Stimulated activated naive B cell treated with anti-CD40 and anti-IgM and Interleukin-4, amounts not matched to agents 10 μg/mL and 1 μg/mL and 100 μg/mL, for 72 hours (primary cell): ENCODE results near the gene NID1.
A peak's percentile ranks its signal among the peaks of the same experiment; 100 is the strongest.

Experiments
- ATAC-seq, 2 donors: fragments of 150-1000 bp; cut with Tn5 transposase; replicated peaks; 2 replicates each; pipeline ENCODE4 v1.10.0; 2021; ENCODE audit warnings: moderate library complexity in 1 of 2
- DNase-seq: peaks from one replicate; pipeline ENCODE4 v3.0.0; 2021
- H3K27ac Mint-ChIP-seq: one replicate; pipeline ENCODE4 v1.8.0; 2022; ENCODE audit warnings: mild to moderate bottlenecking, mixed read lengths
- H3K27me3 Mint-ChIP-seq, 2 donors: one replicate each; pipeline ENCODE4 v1.8.0; 2022; ENCODE audit warnings: mixed read lengths in 2 of 2
- H3K36me3 Mint-ChIP-seq, 2 donors: one replicate each; pipeline ENCODE4 v1.8.0; 2022; ENCODE audit warnings: mixed read lengths in 2 of 2, mild to moderate bottlenecking in 1 of 2
- H3K4me1 Mint-ChIP-seq, 2 donors: one replicate each; pipeline ENCODE4 v1.8.0; 2022; ENCODE audit warnings: mixed read lengths in 2 of 2, mild to moderate bottlenecking in 1 of 2
- H3K4me3 Mint-ChIP-seq, 2 donors: one replicate each; pipeline ENCODE4 v1.8.0; 2022; ENCODE audit warnings: mild to moderate bottlenecking in 2 of 2, mixed read lengths in 2 of 2, moderate library complexity in 1 of 2
- H3K9me3 Mint-ChIP-seq, 2 donors: one replicate each; pipeline ENCODE4 v1.8.0; 2022; ENCODE audit warnings: mixed read lengths in 2 of 2, mild to moderate bottlenecking in 1 of 2

The NID1 gene

DNA sequence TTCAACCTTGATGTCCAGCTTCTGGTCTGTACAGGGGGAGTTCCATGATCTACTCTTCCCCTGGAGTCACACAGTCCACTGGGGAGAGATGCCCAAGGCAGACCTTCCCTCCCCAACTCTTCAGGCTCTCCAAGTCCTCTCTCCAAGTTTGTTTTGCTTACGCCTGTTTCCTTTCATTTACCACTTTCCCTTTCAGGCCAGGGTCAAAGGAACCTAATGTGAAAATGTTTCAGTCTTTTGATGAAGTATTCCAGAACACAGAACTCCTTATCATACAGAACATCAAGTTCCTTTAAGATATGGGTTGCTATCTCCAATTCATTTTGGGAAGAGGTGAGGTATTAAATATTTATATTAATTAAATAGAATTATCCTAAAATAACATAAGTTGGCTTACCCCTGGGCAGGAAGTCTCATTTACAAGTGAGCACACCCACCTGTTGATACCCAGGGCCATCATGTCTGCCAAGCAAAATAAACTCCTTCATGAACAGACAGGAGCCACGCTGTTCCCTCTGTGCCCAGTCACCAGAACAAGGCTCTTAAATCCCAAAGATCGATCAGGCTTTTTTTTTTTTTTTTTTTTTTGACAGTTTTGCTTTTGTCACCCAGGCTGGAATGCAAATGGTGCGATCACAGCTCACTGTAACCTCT is 116.0 kb downstream of the NID1 start:
- DNase-seq (no peak), ATAC-seq (no peak)
- Mint-ChIP-seq H3K27me3 (no peaks in the 10 kb centered on the region), H3K36me3 (peaks cover 0 to 2% of the 10 kb centered on the region in 2 donors), H3K4me1 (peaks cover 63 to 93% of the 10 kb centered on the region in 2 donors), H3K4me3 (no peak overlapping the region), H3K9me3 (no peaks in the 10 kb centered on the region), H3K27ac (peak overlapping the region; percentile 79)

DNA sequence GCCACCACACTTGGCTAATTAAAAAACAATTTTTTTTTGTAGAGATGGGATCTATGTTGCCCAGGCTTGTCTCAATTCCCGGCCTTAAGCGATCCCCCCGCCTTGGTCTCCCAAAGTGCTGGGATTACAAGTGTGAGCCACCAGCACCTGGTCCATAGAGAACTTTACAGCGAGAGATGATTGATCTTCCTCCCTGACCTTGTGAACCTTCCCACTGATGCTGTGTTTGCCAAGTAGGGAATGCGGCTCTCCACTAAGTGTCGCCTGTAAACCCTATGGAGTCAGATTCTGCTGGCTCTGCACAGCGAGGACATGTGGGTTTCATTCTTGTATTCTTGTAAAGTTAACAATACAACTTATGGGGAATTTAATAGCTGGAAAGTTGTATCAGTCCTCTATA is 116.9 kb downstream of the NID1 start:
- Mint-ChIP-seq H3K9me3 (no peaks in the 10 kb centered on the region), H3K27me3 (no peaks in the 10 kb centered on the region), H3K4me1 (peaks cover 60 to 84% of the 10 kb centered on the region in 2 donors), H3K27ac (no peak overlapping the region), H3K36me3 (peaks cover 2 to 3% of the 10 kb centered on the region in 2 donors), H3K4me3 (no peak overlapping the region)
- DNase-seq (no peak), ATAC-seq (no peak)

DNA sequence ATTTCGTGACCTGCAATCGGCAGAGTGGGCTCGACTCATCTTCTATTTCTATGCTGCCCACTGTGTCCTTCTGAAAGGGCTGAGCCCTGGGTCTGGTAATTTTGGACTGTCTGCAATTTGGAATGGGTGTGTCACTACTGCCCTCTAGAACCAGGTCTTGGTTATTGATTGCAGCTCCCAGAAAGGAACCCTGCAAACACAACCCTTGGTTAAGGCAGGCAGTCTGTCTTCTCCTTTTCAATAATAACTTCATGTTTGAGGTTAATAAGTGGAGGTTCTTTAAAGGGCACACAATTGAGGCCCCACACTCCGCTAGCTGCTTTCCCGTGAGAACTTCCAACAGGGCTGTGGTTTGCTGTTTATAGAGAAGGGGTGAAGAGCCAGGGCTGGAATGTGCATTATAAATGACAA is 118.3 kb downstream of the NID1 start:
- ATAC-seq (peak; percentile 78 to 82), DNase-seq (no peak)
- no peaks in the 10 kb centered on the region for H3K27me3 Mint-ChIP-seq
- peaks cover 59 to 83% of the 10 kb centered on the region in 2 donors for H3K4me1 Mint-ChIP-seq
- H3K36me3 Mint-ChIP-seq: peaks cover 4 to 7% of the 10 kb centered on the region in 2 donors
- peak overlapping the region; percentile 69 for H3K27ac Mint-ChIP-seq
- no peaks in the 10 kb centered on the region for H3K9me3 Mint-ChIP-seq
- peak overlapping the region in 1 of 2 donors; percentile 21 for H3K4me3 Mint-ChIP-seq

DNA sequence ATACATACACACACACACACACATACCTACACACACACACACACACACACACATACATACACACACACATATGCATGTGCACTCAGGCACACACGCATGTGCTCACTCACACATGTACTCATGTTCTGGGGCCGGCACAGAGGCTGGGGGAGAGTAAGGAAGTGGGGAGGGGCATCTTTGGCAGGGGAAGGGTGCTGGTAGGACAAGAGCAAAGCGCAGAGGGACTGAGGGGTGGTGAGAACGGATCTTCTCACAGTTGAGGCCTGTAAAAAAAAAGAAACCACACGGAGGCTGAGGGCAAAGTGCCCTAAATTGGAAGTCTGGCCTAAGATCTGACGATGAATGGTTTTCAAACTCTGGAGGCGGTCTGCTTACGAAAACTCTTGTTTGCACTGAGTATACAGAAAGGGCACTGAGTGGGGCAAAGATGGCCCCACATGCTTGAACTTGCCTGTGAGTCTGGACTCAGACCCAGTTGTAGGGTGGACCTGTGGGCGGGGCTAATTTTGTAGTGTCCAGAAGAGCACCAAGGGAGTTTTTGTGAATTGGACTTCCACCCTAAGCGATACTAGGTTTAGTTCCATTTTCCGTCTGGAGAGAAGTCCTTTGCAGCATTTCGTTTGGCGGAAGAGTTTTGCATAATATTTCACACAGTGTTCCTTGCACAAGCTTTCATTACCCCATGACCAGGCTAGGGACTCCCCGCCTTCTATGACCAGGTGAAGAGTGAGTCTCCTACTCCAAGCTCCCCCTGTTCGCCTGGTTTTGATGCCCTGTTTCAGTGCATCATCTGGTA is 118.9 kb downstream of the NID1 start:
- ATAC-seq: peak; percentile 82 to 86
- no peak for DNase-seq
- Mint-ChIP-seq H3K36me3 (peaks cover 4 to 7% of the 10 kb centered on the region in 2 donors), H3K4me3 (peak overlapping the region; percentile 8 to 57), H3K4me1 (peaks cover 62 to 83% of the 10 kb centered on the region in 2 donors), H3K27ac (peak overlapping the region; percentile 69), H3K27me3 (no peaks in the 10 kb centered on the region), H3K9me3 (no peaks in the 10 kb centered on the region)

DNA sequence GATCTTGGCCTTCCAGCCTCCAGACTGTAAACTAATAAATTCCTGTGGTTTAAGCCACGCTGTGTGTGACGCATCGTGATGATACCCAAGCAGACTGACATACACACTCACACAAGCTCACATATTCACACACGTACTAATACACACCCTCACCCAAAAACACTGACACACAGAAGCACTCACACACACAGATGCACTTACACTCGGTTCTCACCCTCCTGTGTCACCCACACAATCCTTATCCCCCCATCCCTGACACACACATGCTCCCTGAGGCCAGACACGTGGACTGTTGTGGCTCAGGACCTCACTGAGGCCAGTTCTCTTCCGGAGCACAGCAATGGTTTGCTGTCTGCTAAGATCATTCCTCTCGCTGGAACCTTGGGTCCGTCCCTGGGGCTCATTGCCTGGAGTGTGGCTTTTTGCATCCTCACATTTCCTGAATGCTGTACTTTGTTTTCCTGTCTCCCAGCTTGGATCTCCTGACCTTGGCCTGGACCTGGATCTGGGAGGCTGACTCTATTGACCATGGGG is 121.2 kb downstream of the NID1 start:
- H3K27me3 Mint-ChIP-seq: no peaks in the 10 kb centered on the region

DNA sequence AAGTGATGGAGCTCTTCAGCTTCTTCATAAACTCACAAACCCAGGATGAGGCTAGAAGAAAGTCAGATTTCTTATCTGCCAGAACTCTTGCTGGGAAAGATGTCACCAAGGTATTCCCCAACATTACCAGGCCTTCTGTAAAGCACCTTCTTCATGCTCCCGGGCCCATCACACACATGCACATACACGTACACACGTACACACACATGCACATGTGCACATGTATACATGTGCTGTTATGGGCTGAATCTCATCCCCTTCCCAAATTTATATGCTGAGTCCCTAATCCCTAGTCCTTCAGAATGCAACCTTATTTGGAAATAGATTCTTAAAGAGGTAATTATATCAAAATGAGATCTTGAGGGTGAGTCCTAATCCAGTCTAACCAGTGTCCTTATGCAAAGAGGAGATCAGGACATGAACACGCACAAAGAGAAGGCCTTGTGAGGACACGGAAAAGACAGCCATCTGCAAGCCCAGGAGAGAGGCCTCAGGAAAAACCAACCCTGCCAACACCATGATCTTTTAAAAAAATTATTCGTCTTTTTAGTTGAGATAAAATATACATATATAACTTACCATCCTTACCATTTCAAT is 121.8 kb downstream of the NID1 start:
- peaks cover 63 to 80% of the 10 kb centered on the region in 2 donors for H3K4me1 Mint-ChIP-seq
- H3K9me3 Mint-ChIP-seq: peaks cover 0 to 2% of the 10 kb centered on the region in 2 donors
- ATAC-seq (no peak), DNase-seq (no peak)
- H3K27ac Mint-ChIP-seq: no peak overlapping the region
- H3K27me3 Mint-ChIP-seq: no peaks in the 10 kb centered on the region
- H3K36me3 Mint-ChIP-seq: peaks cover 7 to 11% of the 10 kb centered on the region in 2 donors
- no peak overlapping the region for H3K4me3 Mint-ChIP-seq

More for the DNA sequence above, 121.2 kb downstream of the NID1 start:
- Mint-ChIP-seq H3K4me3 (no peak overlapping the region), H3K27ac (peak overlapping the region; percentile 75), H3K4me1 (peaks cover 63 to 80% of the 10 kb centered on the region in 2 donors), H3K9me3 (peaks cover 0 to 2% of the 10 kb centered on the region in 2 donors), H3K36me3 (peaks cover 7 to 11% of the 10 kb centered on the region in 2 donors)
- DNase-seq (no peak), ATAC-seq (no peak)

DNA sequence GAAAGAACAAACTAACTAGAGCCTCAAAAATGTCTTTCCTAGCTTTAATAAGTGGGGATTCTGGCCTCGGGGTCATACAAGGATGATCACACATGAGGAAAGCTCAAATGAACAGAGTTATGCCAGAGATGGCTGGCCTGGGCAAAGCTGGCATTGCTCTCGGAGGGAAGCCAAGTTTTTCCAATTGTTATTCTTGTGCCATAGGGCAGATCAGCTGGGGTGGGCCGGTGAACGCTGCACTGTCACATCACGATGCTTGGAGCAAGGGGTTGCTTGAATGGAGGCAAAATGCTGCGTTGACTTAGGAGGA is 122.3 kb downstream of the NID1 start:
- peaks cover 7 to 11% of the 10 kb centered on the region in 2 donors for H3K36me3 Mint-ChIP-seq
- peaks cover 62 to 77% of the 10 kb centered on the region in 2 donors for H3K4me1 Mint-ChIP-seq
- H3K4me3 Mint-ChIP-seq: no peak overlapping the region
- no peaks in the 10 kb centered on the region for H3K27me3 Mint-ChIP-seq
- DNase-seq: no peak
- no peak overlapping the region for H3K27ac Mint-ChIP-seq
- no peak for ATAC-seq
- peaks cover 0 to 2% of the 10 kb centered on the region in 2 donors for H3K9me3 Mint-ChIP-seq

DNA sequence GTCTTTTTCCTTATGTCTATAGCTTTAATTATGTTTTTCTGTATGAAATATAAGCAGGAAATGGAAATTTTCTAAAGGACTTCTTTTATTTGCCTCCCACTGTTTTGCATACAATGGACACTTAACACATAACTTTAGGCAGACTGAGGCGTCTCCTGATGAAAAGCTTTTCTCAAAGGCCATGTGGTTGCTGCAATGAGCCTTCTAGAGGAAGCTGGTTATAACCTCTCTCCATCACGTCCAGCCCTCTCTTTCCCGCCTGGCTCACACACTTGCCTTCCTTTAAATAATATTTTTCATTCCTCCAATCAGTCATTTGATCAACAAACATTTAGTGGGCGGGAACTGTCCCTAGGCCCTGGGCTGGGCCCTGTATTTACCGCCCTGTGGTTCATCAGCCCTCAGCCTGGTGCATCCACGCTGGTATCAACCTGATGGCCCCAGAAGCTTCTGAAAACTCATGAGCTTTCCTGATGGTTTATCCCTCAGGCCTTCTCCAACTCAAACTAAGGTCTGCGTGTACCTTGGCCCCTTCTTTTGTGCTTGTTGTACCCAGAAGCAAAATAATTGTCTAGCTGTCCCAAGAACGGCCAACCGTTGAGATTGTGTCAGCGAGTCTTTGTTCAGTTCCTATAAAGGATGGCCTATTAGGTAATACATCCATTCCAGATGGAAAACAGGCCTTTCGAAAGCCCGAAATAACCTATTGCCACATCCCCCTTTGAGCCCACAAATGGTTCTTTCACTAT is 122.8 kb downstream of the NID1 start:
- Mint-ChIP-seq H3K27me3 (no peaks in the 10 kb centered on the region), H3K4me3 (no peak overlapping the region), H3K9me3 (peaks cover 0 to 2% of the 10 kb centered on the region in 2 donors), H3K27ac (no peak overlapping the region), H3K4me1 (peaks cover 67 to 77% of the 10 kb centered on the region in 2 donors), H3K36me3 (peaks cover 11 to 13% of the 10 kb centered on the region in 2 donors)
- no peak for DNase-seq
- ATAC-seq: no peak

DNA sequence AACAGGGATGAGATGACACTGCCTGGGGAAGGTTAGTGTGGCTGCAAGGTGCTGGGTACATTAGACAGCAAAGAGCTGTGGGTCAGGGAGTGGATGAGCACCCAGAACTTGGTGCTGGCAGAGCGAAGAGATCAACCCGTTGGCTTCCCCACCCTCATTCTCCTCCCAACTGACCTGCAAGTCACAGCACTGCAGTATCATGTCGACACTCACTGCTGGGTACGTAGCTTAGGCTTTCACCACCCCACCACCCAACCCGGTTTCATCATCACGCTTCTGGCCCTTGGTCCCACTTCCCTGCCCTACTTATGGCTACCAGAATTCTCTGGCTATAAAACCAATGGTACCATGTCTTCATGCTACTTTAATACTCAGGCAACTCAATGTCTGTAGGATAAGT is 124.6 kb downstream of the NID1 start:
- H3K4me1 Mint-ChIP-seq: peaks cover 64 to 77% of the 10 kb centered on the region in 2 donors
- H3K36me3 Mint-ChIP-seq: peaks cover 11 to 13% of the 10 kb centered on the region in 2 donors
- no peak overlapping the region for H3K27ac Mint-ChIP-seq
- DNase-seq (no peak), ATAC-seq (no peak)
- no peaks in the 10 kb centered on the region for H3K27me3 Mint-ChIP-seq
- no peak overlapping the region for H3K4me3 Mint-ChIP-seq
- peaks cover 0 to 2% of the 10 kb centered on the region in 2 donors for H3K9me3 Mint-ChIP-seq

DNA sequence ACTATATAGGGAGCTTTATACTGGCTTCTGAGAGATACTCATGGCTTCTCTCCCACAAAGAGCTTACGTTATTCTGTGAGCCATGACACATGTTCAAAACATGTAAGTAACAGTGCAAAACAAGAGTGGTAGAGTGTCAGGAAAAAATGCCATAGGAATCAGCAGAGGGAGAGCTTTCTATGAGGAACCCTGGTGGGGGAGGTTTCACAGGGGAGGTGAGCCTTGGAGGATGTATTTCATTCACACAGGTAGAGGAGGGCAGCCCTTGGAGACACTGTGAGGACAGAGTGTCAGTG is 125.5 kb downstream of the NID1 start:
- peaks cover 0 to 2% of the 10 kb centered on the region in 2 donors for H3K9me3 Mint-ChIP-seq
- peaks cover 64 to 79% of the 10 kb centered on the region in 2 donors for H3K4me1 Mint-ChIP-seq
- ATAC-seq (no peak), DNase-seq (no peak)
- peaks cover 11% of the 10 kb centered on the region in 2 donors for H3K36me3 Mint-ChIP-seq
- peak overlapping the region; percentile 83 for H3K27ac Mint-ChIP-seq
- no peaks in the 10 kb centered on the region for H3K27me3 Mint-ChIP-seq
- H3K4me3 Mint-ChIP-seq: peak overlapping the region in 1 of 2 donors; percentile 28

DNA sequence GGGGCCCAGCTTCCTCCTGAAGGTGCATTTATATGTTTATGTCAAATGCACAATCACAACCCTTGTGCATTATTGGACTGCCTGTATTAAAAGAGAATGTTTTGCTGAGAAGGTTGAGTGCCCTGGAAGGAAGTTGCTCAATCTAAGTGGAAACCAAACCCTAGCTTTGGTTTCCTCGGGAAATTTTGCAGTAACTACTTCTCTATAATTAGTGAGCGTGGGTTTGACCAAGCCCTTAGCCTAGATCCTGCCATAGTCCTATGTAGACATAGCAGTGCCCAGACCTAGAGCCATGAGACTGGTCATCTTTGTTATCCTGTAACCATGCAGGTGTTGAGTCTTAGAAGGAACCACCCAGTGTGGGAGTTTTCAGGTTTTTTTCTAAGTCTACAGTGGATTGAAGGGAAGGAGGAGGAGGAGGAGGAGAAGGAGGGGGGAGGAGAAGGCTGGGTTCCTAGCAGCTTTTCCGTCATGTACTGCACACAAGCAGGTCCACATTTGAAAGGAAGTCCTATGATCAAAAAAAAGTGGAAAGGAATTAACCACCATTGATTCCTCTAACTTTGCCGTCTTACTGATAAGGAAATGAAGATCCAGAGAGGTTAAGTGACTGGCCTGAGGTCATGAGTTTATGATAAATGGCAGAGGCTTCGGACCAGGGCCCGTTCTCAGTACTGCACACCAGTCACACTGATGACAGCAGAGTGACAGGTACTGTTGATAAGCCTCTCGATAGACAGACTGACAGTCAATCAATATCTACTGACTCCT is 126.0 kb downstream of the NID1 start:
- ATAC-seq (peak; percentile 81 to 86), DNase-seq (no peak)
- Mint-ChIP-seq H3K9me3 (peaks cover 0 to 2% of the 10 kb centered on the region in 2 donors), H3K4me1 (peaks cover 67 to 83% of the 10 kb centered on the region in 2 donors), H3K27me3 (no peaks in the 10 kb centered on the region), H3K36me3 (peaks cover 11% of the 10 kb centered on the region in 2 donors), H3K27ac (peak overlapping the region; percentile 83), H3K4me3 (peak overlapping the region; percentile 28 to 62)

DNA sequence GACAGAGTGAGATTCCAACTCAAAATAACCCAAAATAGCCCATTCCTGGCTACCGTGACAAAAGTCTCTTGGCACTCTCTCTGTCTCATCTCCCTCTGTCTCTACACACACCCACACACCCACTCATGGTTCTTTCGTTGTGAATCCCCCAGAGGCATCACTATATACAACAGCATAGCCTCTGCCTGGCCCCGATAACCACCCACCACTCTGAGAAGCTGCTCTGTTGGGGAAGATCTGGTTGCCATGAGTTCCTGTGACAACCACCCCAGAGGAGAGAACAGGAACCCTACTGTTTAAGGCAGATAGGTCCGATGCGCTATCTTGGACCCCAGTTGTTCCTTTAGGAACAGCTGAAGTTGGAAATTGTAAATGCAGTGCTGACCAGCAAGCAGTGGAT is 127.8 kb downstream of the NID1 start:
- H3K4me3 Mint-ChIP-seq: peak overlapping the region; percentile 45 to 68
- DNase-seq (no peak), ATAC-seq (peak; percentile 59 to 68)
- H3K9me3 Mint-ChIP-seq: peaks cover 0 to 2% of the 10 kb centered on the region in 2 donors
- peaks cover 7 to 11% of the 10 kb centered on the region in 2 donors for H3K36me3 Mint-ChIP-seq
- H3K27ac Mint-ChIP-seq: peak overlapping the region; percentile 88
- peaks cover 69 to 93% of the 10 kb centered on the region in 2 donors for H3K4me1 Mint-ChIP-seq
- H3K27me3 Mint-ChIP-seq: no peaks in the 10 kb centered on the region
